HT1080 (cell line): ENCODE measurements around the gene DTX2. TPM values are rescaled to one million over a fixed set of nuclear protein-coding genes. Genes with fewer than 3 reads are reported as not detected.
"Not testable (repeated sequence)": the region's sequence is repeated elsewhere in the genome, so short reads cannot be mapped to it uniquely, and the experiment has no call there.

Source experiments
- DNase-seq: peaks from one replicate; pipeline ENCODE4 v3.0.0-alpha.2; 2015; ENCODE audit warnings: low read depth
- total RNA-seq: library from RNA; depleted of rRNA; stranded (reverse); fragments of >200 nt; shearing (Covaris generic); gene quantifications from 2 replicates; pipeline ENCODE4 v1.2.3, GENCODE V29; 2014

The DTX2 gene
- total RNA-seq, 1 experiment from 2014 or later, result 39.6 TPM

DNA sequence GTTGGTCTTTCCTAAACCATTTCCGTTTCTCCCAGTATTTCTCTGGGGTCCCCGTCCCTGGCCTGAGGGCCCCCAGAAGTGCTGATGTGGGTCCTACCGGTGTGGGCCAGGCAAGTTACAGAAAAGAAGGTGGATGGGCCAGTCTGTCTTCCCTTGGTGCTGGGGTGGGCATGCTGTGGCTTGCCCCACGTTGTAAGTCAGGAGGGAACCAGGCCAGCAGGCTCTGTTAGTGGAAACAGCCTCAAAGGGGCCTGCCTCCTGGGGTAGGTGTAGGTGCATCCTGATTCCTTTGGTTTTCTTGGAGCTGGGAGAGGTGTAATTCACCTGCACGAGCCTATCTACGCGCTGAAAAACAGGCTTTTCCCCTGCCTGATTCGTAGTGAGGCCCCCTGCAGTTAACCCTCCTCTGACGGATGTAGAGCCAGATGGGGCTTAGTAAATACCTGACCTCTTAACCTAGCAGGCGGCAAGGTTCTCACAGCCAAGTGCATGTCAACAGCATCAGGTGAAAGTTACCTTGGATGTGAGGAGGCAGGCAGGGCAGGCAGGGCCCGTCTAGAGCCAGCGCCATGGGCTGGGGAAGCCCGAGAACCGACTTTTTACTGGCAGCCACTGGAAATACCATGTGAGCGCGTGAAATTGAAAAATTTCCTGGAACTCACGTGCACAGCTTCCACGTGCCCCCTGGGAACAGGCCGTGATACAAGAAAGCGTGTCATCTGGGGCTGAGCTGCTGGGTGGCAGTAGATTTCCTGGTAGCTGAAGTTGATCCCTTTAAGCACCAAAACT lies 24.5 kb downstream of the DTX2 start:
- DNase-seq, result not testable (repeated sequence)

DNA sequence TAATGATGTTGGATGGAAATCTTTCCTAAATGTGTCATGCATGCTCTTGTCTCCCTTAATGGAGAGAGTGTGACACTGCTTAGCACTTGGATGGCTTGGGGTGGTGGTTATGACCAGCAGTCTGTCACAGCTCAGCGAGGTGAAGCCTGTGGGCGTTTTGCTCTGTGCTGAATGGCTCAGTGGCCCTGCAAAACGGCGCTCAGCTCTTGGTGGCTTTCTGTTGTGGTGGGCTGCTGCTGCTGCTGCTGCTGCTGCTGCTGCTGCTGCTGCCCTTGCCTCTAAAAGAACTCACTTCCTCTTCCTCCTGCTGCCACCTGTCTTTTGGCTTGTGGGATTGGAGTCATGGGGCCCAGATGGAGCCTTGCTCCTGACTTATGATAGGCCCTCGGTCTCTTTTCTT lies 25.1 kb downstream of the DTX2 start:
- not testable (repeated sequence) for DNase-seq

GRCh38 chr7:76487969-76488368 lies 26.5 kb downstream of the DTX2 start:
- DNase-seq, result not testable (repeated sequence)

DNA sequence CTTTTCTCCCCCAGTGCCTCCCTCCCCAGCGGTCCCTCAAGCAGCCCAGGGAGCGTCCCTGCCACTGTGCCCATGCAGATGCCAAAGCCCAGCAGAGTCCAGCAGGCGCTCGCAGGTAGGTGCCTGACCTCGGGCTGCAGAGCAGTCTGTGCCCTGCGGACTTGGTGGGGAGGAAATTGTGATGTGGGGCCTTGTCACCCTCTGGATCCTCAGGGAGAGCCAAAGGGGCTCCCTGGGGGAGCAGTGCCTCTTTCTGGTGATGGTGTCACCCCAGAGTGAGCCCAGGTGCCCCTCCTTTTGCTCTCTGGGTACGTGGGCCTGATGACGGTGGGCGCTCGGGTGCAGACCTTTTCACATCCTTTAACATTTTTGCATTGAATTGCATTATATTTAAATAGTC lies 30.6 kb downstream of the DTX2 start:
- DNase-seq, result not testable (repeated sequence)

- not testable (repeated sequence) for DNase-seq
Measured at GRCh38 chr7:76495717-76496116, 34.2 kb downstream of the DTX2 start.

- not testable (repeated sequence) for DNase-seq
Measured at GRCh38 chr7:76497918-76498582, 36.5 kb downstream of the DTX2 start.

DNA sequence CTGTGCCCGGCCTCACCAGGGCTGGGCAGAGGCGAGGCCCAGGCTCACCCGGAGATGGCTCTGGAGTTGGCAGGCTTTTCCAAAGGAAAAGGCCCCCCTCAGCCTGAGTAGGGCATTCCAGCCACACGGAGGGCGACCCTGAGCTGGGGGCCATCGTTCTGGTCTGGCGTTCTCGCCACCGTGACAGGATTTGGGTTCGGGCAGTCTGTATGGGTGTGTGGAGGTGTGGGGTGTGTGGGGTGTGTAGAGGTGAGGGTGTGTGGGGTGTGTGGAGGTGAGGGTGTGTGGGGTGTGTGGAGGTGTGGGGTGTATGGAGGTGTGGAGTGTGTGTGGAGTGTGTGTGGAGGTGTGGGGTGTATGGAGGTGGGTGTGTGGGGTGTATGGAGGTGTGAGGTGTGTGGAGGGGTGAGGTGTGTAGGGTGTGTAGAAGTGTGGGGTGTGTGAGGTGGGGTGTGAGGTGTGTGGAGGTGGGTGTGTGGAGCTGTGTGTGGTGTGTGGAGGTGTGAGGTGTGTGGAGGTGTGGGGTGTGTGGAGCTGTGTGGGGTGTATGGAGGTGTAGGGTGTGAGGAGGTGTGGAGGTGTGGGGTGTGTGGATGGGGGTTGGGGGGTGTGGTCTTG lies 37.2 kb downstream of the DTX2 start:
- DNase-seq, result not testable (repeated sequence)

DNA sequence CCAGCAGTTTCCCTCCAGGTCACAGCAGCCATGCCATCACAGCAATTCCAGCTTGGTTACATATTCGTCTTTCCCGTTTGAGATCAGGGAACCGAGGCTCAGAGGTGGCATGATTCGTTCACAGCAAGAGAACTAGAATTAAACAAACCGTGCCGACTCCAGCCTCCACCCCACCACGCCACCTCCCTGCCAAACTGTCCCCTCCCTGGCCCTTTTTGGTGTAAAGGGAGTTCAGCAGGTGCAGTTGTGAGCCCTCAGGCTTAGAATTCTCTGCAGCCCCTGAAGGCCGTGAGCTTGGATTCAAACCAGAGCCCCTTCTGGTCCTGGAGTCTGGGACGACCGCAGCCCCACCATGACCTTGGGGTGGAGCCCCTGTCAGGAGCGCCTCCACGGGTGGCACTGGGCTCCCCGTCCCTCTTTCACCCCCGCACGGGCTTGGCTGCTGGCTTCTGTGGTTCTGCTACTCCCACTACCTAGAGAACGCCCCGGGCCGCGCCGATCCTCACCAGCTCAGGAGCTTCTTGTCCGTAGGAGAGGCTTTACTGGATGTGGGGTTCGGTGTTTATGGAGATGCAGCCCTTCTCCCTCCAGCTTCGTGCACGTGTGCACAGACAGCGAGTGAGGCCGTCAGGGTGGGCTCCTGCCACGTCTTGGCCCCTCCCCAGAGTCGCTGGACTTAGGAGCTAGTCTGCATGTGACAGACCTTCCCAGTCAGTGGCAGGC lies 37.9 kb downstream of the DTX2 start:
- not testable (repeated sequence) for DNase-seq

DNA sequence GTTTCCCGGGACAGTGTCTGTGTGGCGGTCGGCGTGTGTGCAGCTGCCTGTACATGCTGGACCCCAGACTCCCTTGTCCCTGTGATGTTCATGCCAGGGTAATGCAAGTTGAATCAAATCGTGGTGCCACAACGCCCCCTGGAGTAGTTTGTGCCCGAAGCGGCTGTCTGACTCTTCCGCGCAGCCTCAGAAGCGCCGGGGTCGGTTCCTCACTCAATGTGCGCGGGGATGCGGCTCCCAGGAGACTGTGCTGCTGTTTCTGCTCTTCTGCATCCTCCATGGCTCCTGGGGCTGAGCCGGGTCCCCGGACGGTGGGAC lies 38.4 kb downstream of the DTX2 start:
- not testable (repeated sequence) for DNase-seq

DNA sequence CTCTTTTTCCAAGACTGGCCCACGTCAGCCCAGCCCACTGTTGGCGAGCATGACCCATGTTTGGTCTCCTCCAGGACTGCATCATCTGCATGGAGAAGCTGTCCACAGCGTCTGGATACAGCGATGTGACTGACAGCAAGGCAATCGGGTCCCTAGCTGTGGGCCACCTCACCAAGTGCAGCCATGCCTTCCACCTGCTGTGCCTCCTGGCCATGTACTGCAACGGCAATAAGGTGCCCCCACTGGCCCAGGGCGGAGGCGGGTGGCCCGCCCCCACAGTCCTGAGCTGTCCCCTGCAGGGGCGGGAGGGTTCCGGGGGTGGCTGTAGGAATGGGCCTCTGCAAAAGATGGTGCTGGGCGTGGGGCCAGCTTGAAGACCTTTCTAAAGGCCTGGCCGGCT lies 40.7 kb downstream of the DTX2 start:
- DNase-seq, result not testable (repeated sequence)

GRCh38 chr7:76502836-76503235 lies 41.3 kb downstream of the DTX2 start:
- not testable (repeated sequence) for DNase-seq

- not testable (repeated sequence) for DNase-seq
Measured at GRCh38 chr7:76503244-76503643, 41.7 kb downstream of the DTX2 start.

- not testable (repeated sequence) for DNase-seq
Measured at GRCh38 chr7:76504351-76505167, 43.0 kb downstream of the DTX2 start.

GRCh38 chr7:76505168-76506080 lies 43.9 kb downstream of the DTX2 start:
- no peak for DNase-seq

GRCh38 chr7:76506081-76506440 lies 44.6 kb downstream of the DTX2 start:
- DNase-seq, result no peak

- not testable (repeated sequence) for DNase-seq
Measured at GRCh38 chr7:76506643-76507042, 45.1 kb downstream of the DTX2 start.

GRCh38 chr7:76507723-76508406 lies 46.4 kb downstream of the DTX2 start:
- peak; percentile 4 for DNase-seq

- peak; percentile 9 for DNase-seq
Measured at GRCh38 chr7:76509931-76510877, 48.7 kb downstream of the DTX2 start, which contains the start of gene UPK3B. Gene UPK3B (plus strand): TSS chr7:76510552. CDS start chr7:76510653, 101 bp downstream.
